VCaP (cell line): Measurements from ENCODE around the gene ERICH3.

ENCODE experiments used
- H3K27ac ChIP-seq: fragments of 450-650 bp; 2 replicates; pipeline ENCODE4 v1.5.1; 2017
- TF ChIP-seq, protein P1 (sequence below): fragments of 450-650 bp; conservative IDR thresholded peaks from 2 replicates; pipeline ENCODE4 v1.5.1; 2017; ENCODE audit warnings: mild to moderate bottlenecking, moderate library complexity

Gene ERICH3

DNA sequence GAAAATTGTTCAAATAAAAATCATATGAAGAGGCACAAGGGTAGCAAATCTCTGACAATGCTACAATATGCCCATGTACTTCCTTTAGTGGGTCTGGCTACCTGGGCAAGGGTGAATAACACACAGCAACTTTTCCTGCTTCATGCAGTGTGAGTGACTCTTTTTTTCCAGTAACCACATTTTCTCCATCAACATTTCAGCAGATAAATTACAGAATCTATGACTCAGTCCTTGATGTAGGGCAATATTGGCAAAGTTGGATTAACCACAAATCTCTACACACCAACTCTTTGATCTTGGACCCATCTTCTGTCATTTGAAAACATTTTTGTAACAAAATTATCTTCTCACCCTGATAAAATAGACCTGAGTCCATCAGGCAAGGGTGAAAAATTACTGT, 31.7 kb downstream of the ERICH3 start:
- H3K27ac ChIP-seq: no peak overlapping the region
- TF ChIP-seq, protein P1, sequence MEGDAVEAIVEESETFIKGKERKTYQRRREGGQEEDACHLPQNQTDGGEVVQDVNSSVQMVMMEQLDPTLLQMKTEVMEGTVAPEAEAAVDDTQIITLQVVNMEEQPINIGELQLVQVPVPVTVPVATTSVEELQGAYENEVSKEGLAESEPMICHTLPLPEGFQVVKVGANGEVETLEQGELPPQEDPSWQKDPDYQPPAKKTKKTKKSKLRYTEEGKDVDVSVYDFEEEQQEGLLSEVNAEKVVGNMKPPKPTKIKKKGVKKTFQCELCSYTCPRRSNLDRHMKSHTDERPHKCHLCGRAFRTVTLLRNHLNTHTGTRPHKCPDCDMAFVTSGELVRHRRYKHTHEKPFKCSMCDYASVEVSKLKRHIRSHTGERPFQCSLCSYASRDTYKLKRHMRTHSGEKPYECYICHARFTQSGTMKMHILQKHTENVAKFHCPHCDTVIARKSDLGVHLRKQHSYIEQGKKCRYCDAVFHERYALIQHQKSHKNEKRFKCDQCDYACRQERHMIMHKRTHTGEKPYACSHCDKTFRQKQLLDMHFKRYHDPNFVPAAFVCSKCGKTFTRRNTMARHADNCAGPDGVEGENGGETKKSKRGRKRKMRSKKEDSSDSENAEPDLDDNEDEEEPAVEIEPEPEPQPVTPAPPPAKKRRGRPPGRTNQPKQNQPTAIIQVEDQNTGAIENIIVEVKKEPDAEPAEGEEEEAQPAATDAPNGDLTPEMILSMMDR: no peak

DNA sequence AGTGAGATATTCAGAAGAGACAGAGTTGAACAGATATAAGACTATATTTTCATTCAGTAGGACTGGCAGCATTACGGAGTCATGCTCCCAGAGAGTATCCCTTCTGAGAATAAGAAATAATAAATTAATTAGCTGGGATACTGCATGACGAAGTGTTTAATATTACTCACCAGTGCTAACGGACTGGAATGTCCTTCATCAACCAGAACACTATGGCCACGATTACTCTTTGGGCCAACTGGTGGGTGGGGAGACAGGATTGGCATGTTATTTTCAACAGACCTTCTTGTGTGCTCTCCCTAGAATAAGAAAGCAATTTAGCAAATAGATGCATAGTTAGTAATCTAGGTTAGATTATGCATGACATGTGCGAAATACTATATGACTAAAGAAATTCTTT, 32.4 kb downstream of the ERICH3 start:
- TF ChIP-seq, protein P1: no peak
- no peak overlapping the region for H3K27ac ChIP-seq

DNA sequence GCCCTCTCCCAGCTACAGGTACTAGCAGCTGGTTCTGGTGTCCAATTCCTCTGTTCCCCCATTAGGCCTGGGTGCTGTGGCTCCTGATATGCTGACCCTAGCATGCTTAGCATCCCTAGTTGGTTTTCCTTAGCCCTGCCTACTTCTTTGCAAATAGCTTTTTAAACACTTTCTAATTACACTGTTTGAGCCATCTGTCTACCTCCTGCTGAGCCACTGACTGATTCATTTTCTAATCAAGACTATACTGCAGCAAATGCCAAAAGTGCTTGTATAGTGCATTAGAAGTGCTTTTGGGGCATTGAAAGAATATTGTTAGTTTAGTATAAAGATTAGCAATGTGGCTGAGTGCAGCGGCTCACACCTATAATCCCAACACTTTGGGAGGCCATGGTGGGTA, 36.3 kb downstream of the ERICH3 start:
- H3K27ac ChIP-seq: no peak overlapping the region
- TF ChIP-seq, protein P1: no peak

DNA sequence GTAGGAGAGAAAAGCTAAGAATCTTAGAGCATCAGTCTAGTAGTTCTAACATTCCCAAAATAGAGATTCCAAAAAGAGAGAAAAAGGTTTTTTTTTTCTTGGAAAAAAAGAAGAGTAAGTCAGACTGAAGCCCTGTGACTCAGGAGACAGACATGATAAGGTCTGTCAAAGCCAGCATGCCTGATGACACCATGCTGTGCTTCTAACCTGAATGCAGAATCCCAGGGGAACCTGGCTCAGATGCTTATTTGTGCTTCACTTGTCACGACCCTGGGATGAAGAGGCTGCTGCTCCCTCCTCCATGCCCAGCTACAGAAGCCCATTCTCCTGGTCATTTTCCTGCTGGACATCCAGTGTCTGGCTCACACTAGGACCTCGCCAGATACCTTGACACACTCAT, 44.3 kb downstream of the ERICH3 start:
- H3K27ac ChIP-seq: no peak overlapping the region
- TF ChIP-seq, protein P1: no peak

DNA sequence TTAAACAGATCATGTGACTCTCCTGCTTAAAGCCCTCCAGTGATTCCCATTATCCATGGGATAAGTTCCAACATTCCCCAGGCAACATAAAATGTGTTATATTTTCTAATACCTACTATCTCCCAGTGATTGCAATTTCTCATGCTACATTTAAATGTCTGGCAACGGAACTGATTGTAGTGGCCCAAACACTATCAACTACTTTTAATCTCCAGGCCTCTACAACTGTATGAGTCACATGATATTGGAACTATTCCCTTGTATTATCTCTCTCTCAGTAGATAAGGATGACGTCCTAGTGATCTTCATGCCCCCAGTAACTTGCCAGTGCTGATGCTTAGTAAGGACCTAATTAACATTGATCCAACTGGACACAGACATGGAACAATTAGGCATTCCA, 49.9 kb downstream of the ERICH3 start:
- TF ChIP-seq, protein P1: no peak
- H3K27ac ChIP-seq: no peak overlapping the region

DNA sequence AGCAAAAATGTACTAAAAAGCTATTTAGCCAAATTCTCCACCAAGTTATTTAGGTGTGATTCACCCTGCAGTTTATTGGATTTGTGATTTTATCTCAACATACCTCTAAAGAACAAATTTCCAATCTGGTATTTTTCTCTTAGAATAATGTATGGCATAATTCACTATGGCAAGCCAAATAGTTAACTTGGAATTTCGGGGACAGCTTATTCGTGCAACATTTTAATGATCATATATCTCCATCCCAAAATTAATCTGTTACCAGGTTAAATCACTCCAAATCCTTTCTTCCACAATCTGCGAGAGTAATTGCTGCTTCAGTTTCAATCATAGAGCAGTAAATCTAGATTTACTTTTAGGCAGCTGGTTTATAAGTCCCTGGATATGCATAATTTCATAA, 53.4 kb downstream of the ERICH3 start:
- H3K27ac ChIP-seq: no peak overlapping the region
- TF ChIP-seq, protein P1: no peak

DNA sequence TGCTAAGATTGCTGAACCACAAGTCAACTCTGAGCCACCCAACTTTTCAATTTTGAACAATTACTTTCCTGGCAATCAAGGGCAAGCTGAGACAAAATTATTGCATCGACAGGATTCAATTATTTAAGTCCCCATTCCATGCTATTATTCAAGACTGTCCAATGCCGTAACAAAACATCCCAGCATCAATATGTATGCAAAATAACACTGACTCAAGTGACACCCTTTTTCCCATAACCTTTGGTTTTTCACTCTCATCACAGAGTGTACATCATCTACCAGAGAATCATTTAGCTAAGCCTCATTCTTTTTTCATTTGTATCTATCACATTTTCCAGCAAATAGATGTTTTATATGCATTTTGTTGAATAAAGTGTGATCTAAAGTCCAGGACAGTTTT, 54.6 kb downstream of the ERICH3 start:
- no peak overlapping the region for H3K27ac ChIP-seq
- TF ChIP-seq, protein P1: no peak

DNA sequence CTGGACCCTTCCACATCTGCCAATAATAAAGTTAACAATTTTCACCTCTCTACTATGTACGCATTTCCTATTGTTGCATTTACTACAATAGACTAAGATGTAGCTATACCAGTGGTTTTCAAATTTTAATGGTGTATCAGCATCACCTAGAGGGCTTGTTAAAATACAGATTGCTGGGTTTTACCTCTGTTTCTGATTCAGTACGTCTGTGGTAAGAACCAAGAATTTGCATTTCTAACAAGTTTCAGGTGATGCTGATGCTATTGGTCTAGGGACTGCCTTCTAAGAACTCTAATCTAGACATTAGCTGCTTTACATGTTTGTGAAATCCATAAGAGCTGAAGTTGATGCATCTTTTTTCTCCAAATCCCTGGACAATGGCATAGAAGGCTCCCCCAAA, 59.7 kb downstream of the ERICH3 start:
- no peak overlapping the region for H3K27ac ChIP-seq
- TF ChIP-seq, protein P1: no peak
